Kidney epithelial cell (primary cell): ENCODE measurements around the gene PLCB1. TPM values are rescaled to one million over a fixed set of nuclear protein-coding genes. Genes with fewer than 3 reads are reported as not detected.

Experiments used
- DNase-seq: peaks from one replicate; pipeline ENCODE4 v3.0.0-alpha.2; 2010; ENCODE audit warnings: low read depth
- H3K27me3 ChIP-seq: 2 replicates; pipeline ENCODE4 v1.6.0; 2011; ENCODE audit warnings: low read length; ENCODE audit not compliant: control insufficient read depth, insufficient read depth
- H3K36me3 ChIP-seq: 2 replicates; pipeline ENCODE4 v1.5.1; 2011; ENCODE audit warnings: low read length; ENCODE audit not compliant: control insufficient read depth, insufficient read depth
- H3K4me3 ChIP-seq: 2 replicates; pipeline ENCODE4 v1.5.1; 2011; ENCODE audit warnings: low read depth, mild to moderate bottlenecking, control low read depth, low read length
- CTCF ChIP-seq: IDR thresholded peaks from 2 replicates; pipeline ENCODE4 v1.5.1; 2011; ENCODE audit warnings: mild to moderate bottlenecking, moderate library complexity, low read length, control low read depth, inconsistent platforms; ENCODE audit not compliant: insufficient read depth, poor library complexity, severe bottlenecking
- total RNA-seq: library from RNA; depleted of rRNA; stranded (reverse); fragments of >200 nt; gene quantifications from 2 replicates; pipeline ENCODE4 v1.2.3, GENCODE V29; 2015

Gene PLCB1
- total RNA-seq, 1 donor from 2014 or later: 5.1 TPM

- Histone ChIP-seq H3K36me3 (no peaks in the 10 kb centered on the region), H3K4me3 (no peak overlapping the region), H3K27me3 (no peaks in the 10 kb centered on the region)
- DNase-seq: no peak
- TF ChIP-seq CTCF: no peak
Observed at GRCh38 chr20:8903655-8904605, 771.9 kb downstream of the PLCB1 start.

GRCh38 chr20:8909596-8909995 is 777.5 kb downstream of the PLCB1 start:
- no peak for TF ChIP-seq CTCF
- Histone ChIP-seq H3K36me3 (no peaks in the 10 kb centered on the region), H3K27me3 (no peaks in the 10 kb centered on the region), H3K4me3 (no peak overlapping the region)
- DNase-seq: no peak

- H3K36me3 ChIP-seq: no peaks in the 10 kb centered on the region
- DNase-seq: no peak
- H3K4me3 ChIP-seq: no peak overlapping the region
- TF ChIP-seq CTCF: no peak
- H3K27me3 ChIP-seq: no peaks in the 10 kb centered on the region
Observed at GRCh38 chr20:8912096-8912495, 780.0 kb downstream of the PLCB1 start.

- no peak overlapping the region for H3K4me3 ChIP-seq
- no peak for TF ChIP-seq CTCF
- no peaks in the 10 kb centered on the region for H3K27me3 ChIP-seq
- no peaks in the 10 kb centered on the region for H3K36me3 ChIP-seq
- no peak for DNase-seq
Observed at GRCh38 chr20:8912731-8913130, 780.7 kb downstream of the PLCB1 start.

GRCh38 chr20:8913456-8913855 is 781.4 kb downstream of the PLCB1 start:
- no peak for TF ChIP-seq CTCF
- Histone ChIP-seq H3K4me3 (no peak overlapping the region), H3K27me3 (no peaks in the 10 kb centered on the region), H3K36me3 (no peaks in the 10 kb centered on the region)
- no peak for DNase-seq
